ENCODE measurements around the gene FAM98A.
A peak's percentile ranks its signal among the peaks of the same experiment; 100 is the strongest.

The FAM98A gene

DNA sequence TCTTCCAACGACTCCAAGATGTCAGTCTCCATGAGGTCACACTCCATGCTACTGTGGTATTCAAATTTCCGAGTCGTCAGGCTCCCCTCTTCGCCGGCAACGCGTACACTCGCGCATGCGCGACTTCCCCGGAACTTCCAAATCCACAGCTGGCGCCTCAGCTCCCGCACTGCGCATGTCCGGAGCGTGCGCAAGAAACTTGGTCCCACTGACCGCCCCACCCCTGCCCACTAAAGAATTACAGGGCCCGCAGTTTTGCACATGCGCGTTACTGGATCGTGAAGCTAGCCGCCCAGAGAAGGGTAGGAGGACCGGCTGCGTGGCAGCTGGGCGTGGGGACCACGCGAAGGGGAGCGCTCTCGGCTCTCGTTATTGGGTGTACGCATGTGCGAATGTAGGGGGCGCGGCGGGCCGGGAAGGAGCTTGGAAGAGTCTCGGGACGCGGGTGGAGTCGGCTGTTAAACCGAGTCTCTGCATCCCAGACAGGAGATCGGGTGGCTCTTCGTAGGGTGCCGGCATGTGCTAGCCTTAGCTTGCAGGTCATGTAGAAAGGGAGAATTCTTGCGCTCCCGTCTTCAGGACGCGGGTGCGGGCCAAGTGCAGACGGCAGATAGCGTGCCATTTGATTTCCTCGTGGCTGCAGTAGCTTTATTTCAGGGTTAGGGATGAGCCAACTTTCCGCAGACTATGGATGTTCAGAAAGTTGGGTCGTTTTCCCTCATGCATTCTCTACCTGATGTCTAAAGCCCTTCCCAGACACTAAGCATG is at the start of gene FAM98A:
Gene FAM98A, minus strand, starts transcription at position 125 of the 768 bp plus-strand sequence. Its CDS starts 78 bp downstream, at position 47.
- peak; percentile 97 for DNase-seq (ENCODE audit: low read depth)

DNA sequence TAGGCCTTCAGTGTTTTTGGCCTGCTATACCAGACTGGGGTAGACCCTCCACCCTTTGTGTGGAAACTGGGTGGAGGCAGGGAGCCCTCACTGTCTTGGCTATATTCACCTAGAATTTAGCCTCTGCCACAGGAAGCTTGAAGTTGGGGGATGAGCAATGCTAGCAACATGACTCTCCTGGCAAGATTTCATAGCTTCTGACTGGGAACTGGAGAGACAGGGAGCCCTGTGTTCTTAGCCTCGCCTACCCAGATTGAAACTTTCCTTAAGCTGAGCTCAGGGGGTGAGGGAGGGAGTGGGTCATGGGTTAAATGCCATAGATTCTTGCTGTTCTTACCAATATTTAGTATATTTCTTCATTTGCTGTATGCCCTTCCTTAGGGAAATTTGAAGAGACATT is 46.8 kb upstream of the FAM98A start:
- no peak for DNase-seq (ENCODE audit: low read depth)

DNA sequence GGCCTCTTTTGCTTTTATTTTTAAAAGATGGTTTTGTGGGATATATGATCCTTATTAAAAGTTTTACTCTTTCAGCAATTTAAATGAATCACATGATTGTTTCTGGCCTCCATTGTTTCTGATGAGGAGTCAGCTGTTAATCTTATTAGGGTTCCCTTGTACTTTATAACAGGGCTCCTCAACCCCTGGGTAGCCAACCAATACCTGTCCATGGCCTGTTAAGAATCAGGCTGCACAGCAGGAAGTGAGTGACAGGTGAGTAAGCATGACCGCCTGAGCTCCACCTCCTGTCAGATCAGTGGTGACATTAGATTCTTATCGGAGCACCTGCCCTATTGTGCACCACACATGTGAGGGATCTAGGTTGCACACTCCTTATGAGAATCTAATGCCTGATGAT is 45.1 kb upstream of the FAM98A start:
- DNase-seq (ENCODE audit: low read depth), result no peak

DNA sequence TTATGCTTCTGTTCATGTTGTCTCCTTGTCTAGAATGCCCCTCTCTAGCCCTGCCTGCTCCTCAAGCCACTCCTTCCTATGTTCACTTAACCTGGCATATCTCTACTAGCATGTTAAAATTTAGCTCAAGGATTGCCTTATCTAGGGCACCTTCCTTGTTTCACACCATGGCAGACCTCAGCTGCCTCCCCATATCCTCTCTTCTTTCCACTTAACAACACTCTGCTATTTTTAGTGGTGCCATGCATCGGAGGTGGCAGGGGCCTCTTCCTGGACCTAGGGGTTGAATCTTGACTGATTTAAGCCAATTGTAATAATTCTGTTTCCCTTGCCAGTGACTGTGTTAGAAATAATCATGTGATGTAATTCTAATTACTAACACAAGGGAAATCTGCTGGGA is 36.9 kb upstream of the FAM98A start:
- DNase-seq (ENCODE audit: low read depth), result no peak

DNA sequence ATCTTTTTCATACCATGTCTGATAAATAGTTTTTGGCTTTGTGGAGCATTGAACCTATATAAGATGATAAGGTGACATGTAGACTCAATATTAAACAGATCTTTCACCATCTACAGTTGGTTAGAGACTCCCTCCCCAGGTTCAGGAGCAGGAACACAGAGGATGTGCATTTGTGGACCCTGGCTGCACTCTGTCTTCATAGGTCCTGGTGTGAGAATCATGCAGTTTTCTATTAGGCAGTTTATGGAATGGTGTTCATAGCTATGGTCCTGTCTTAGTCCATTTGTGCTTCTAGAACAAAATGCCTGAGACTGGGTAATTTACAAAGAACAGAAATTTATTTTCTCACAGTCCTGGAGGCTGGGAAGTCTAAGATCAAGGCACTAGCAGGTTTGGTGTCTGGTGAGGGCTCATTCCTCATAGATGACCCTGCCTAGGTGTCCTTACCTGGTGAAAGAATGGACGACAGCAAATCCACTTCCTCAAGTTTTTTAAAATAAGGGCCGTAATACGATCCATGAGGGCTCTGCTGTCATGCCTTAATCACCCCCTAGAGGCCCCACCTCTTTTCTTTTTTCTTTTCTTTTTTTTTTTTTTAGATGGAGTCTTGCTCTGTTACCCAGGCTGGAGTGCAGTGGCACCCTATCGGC is 35.3 kb upstream of the FAM98A start:
- DNase-seq (ENCODE audit: low read depth), result no peak

DNA sequence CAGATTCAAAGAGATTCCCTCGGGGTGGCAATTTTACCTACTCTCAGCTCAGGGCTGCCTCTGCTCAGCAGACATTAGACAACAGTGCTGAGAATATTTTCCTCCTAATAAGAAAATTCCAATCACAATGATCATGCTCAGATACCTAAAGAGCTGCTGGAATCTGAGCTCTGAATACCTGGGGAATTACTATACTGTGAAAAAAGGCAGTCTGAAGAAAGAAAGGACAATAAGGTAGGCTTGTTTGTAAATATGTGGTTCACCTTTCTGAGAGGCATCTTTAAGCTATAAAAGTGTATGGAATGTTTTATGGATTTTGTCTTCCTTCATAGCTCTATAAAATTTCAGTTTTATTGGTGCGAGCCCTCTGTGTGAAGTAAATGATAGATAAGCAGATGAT is 34.2 kb upstream of the FAM98A start:
- DNase-seq (ENCODE audit: low read depth), result no peak

DNA sequence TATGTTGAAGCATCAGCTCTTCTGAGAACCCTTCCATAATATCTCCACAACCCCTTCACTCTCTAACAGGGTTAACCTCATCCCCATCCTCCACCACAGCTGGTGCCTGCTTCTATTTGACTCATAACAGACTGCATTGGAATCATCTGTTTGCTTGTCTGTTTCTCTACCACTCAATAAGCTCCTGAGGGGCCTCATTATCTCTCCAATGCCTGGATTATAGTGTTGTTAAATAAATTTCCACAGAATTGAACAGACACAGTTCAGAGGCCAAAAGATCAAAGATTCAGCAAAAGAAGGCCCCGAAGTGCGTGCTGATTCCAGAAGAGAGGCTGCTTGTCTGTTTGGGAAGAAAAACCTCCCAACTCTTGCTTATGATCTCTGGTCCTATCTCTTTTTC is 33.7 kb upstream of the FAM98A start:
- no peak for DNase-seq (ENCODE audit: low read depth)

DNA sequence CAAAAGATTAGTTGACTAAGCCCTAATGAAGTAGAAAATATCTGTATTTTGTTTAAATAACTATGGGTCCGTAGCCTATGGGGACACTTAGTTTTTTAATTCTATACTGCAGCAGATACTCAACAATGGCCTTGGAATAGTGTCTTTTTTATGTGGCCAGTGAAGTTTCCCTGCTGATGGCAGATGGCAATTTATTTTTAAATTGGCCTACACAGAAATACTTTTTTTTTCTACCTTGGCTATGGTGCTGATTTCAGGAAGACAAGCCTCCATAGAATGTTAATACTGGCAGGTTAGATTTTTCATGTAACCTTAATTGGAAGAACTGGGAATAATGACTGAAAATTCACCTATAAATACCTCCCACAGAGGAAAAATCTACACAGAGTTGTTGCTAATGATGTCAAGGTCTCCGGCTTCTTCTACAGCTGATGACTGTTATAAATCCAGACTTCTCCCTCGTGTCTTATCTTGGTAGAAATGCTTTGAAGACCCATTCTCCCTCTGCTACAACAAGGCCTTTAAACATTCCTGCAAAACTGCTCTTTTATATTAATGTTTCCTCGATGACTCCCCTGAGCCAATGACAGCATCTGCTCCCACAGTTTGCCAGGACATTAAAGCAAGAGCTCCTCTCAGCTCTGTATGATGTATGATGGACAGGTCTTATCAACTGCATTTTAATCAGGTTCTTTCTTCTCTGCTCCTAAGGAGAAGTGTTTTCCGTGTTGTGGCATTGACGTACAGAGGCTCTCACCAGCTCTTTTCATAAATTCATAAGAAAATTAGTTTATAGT is 29.1 kb upstream of the FAM98A start:
- DNase-seq (ENCODE audit: low read depth), result no peak

DNA sequence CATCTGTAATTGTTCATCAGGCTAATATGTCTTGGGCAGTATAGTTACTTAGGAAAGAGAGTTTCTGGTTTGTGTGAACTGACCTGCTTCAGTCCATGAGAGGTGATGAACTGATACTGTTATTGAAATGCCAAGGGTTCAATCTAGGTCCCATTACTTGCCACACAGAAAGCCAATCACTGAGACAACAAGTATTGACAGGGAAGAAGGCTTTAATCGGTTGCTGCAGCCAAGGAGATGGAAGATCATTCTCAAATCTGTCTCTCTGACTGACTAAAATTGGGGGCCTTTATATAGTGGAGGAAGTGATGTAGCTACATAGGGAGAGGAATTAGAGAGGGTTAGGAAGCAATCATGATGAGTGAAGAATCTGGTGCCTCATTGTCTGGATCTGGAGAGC is 19.9 kb upstream of the FAM98A start:
- DNase-seq (ENCODE audit: low read depth), result no peak

DNA sequence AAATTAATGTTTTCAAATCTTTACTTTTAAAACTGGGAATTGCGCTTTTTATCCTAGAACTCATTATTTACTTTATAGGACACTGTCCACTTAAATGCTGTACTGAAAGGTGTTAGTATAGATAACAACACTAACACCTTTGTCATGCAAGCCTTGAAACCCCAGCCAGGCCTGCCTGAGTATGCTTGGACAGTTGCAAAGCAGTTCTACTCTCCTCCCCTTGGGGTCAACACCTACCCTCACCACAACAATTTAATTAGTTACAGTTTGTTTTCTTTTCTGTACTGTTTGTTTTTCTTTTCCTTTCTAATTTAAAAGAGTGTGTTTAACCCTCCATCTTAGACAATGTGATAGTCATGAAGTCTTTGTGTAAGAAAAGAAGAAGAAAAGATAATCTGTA is 18.9 kb upstream of the FAM98A start:
- DNase-seq (ENCODE audit: low read depth), result no peak

DNA sequence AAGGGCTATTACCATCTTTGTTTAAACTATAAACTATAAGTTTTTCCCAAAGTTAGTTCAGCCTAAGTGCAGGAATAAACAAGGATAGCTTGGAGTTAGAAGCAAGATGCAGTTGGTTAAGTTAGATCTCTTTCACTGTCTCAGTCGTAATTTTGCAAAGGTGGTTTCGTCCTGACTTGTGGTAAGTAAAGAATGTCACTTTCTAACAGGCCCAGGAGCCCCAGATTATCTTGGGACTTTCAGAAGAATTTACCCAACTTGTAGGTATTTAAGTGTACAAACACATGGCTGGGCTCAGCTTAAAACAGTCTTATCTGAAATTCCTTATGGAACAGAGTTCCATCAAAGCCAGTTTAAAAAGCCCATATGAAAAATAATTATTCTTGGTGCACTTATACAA is 18.3 kb upstream of the FAM98A start:
- no peak for DNase-seq (ENCODE audit: low read depth)

DNA sequence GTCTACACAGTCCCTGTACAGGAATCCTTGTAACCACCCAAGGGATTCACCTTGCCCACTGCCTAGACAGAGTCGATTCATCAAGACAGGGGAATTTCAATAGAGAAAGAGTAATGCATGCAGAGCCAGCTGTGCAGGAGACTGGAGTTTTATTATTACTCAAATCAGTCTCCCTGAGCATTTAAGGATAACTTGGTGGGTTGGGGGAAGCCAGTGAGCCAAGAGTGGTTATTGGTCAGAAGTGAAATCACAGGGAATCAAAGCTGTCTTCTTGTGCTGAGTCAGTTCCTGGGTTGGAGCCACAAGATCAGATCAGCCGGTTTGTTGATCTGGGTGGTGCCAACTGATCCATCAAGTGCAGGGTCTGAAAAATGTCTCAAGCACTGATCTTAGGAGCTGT is 17.8 kb upstream of the FAM98A start:
- DNase-seq (ENCODE audit: low read depth), result no peak

DNA sequence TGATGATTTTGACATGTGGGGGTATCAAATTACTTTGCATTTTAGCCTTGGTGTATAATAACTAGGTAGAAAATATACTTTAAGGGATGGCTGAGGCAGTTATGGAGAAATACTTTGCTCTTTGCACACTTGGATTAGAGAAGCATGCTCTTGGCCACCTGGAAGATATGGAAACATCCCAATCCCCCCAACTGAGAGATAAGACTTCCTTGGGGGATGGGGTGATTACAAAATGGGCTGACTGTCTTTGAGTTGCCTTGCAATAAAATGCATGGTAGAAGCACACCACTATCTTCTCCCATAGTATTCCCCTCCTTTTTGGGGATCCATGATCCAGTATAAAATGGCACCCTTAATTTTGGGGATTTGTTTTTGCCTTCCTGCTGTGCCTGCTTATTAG is 15.1 kb upstream of the FAM98A start:
- DNase-seq (ENCODE audit: low read depth), result no peak

DNA sequence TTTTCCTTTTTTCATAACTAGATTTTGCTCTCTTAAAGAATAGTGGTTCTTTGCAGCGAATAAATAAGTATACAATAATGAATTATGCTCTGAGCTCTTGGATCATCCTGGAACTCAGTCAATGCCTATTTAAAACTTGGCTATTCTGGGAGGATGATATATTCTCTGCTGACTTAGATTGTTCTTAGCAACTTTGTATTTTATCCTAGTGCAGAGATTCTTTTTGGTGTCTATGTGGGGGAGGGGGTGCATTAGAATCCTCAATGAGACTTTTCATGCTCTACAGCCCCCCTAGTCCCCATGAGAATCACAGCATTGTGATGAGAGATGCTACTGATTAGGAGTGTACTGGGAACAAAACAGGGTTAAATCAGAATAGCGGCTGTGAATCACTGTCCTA is 8.8 kb upstream of the FAM98A start:
- no peak for DNase-seq (ENCODE audit: low read depth)

DNA sequence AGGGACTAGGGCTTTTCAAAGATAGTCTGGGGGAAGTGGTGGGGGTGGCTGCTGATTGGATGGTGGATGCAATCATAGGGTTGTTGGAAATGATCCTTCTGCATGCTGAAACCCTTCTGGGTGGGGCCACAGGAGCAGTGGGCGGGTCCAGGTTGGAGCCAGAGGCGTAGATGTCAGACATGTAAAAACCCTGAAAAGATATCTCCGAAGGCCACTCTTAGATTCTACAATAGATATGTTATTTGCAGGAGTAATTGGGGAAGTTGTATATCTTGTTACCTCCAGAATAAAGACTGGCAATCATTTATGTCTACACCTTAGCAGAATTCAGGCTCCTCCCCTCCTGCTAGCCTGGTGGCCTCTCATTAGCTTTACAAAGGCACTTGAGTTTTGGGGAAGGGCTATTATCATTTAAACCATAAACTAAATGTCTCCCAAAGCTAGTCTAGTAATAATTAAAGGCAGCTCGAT is 8.2 kb upstream of the FAM98A start:
- DNase-seq (ENCODE audit: low read depth), result no peak

DNA sequence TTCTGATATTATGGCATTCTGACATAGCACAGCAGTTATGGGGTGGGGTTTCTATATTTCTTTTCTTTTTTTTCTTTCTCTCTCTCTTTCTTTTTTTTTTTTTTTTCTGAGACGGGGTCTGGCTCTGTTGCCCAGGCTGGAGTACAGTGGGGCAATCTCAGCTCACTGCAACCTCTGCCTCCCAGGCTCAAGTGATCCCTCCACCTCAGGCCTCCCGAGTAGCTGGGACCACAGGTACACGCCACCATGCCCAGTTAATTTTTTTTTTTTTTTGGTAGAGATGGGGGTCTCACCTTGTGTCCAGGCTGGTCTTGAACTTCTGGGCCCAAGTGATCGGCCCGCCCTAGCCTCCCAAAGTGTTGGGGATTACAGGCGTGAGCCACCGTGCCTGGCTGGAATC is 7.5 kb upstream of the FAM98A start:
- no peak for DNase-seq (ENCODE audit: low read depth)

DNA sequence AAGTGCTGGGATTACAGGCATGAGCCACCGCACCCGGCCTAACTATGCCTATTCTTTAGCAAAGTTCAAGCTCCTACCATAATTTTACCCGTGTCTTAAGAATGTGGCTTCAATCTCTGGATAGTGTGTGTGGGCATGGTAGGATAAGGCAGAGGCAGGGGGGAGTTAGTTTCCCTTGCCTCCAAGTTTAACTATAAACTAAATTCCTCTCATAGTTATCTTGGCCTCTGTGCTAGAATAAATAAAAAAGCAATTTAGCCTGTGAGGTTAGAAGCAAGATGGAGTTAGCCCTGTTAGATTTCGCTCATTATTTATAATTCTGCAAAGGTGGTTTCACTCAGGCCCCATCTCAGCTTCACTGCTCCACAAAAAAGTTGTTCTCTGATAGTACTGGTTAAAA is 7.0 kb upstream of the FAM98A start:
- DNase-seq (ENCODE audit: low read depth), result no peak

DNA sequence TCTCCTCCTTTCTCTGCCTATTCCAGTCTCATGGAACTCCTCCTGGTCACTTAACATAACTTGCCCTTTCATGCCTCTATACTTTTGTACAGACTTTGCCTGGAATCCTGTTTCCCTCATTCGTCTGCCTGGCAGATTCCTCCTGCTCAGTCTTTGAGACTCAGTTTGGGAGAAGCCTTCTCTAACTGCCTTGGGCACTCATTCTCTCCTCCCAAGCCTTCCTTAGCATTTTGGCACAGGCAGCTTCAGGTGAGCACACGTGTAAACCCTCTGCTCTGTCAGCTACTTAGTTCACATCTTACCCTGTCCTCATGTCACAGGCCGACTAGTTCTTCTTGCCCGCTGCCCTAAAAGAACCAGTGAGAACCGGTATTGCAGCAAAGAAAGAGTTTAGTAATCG is 6.0 kb upstream of the FAM98A start:
- no peak for DNase-seq (ENCODE audit: low read depth)

DNA sequence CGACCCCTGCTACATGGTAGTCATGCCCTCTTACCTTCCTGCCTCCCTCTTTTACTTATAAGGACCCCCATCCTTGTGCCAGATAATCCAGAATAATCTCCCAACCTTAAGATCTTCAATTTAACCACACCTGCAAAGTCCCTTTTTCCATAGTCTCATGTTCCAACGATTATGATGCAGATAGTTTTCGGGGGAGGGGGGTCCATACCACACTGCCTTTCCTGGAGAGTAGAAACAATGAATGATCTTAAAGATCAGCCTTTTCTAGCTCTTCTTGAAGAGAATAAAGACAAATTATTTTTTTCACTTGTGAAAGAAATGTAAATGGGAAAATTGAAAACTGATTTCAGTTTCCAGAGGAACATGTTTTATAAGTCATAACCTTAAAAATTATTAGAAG is 4.3 kb upstream of the FAM98A start:
- DNase-seq (ENCODE audit: low read depth), result no peak

DNA sequence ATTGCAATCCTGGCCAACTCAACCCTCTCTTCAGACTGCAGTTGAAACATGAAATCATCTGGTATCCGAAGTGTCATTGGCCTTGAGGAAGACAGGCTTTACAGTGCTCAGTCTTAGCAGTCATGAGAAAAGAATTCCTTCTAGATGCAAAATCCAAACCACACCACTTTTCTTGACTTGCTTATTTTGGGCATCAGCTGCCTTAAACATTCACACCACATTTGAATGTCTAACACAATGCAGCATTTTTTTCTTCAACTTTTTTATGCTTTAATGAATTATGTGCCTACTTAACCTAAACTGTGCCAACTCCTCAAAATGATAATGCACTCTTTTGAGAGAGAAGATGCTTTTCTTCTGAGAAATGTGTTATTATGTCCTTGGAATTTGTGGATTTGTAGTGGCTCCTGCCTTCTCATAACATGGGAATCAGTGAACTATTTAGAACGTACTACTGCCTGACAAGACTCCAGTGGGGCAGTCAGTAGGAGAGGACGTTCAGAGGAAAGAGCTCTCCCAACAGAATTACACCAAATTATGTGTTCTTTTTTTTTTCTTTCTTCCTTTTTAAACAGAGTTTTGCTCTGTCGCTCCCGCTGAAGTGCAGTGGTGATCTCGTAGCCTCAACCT is 3.2 kb upstream of the FAM98A start:
- DNase-seq (ENCODE audit: low read depth), result no peak

DNA sequence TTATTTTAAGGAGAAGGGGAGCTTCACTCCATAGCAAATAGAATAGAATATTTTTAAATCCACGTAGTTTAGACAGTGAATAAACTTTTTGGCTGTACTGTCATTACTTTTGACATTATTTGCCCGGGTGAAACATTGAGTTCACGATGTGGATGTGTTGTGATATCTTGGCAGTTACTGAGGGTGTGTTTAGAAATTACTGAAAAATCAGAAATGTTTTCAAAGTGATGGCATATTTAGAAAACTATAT is 769 bp upstream of the FAM98A start:
- DNase-seq (ENCODE audit: low read depth), result no peak

DNA sequence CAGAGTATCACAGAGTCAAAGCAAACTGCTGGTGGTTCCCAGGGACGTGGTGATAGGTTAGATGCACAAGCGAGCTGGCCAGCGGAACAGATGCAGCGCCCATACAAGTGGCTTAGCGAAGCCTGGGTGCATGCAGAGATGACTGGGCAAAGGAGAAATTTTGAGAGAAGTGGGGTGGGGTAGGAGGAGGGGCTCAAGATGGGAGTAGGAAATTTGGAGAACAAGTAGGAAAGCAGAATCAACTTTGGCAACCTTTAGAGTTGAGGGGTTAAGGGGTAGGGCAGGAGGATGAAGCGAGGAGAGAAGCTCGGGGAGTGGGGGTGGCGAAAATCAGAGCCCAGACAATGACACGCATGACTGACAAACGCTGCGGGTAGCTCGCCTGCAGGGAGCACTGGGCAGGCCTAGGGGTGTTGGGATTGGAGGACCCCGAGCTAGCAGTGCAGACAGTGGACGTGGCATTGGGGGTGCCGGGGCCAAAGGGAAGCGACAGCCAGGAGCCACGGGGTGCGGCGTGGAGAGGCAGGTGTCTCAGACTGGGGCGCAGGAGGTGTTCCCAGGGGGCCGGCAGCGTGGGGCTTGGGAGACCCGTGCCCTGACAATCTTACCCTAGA is 431 bp downstream of the FAM98A start:
- DNase-seq (ENCODE audit: low read depth), result no peak

Measured in HS-5 (cell line).